GM12878 (cell line): Measurements from ENCODE around the gene NCF4. TPM values are rescaled to one million over a fixed set of nuclear protein-coding genes. Genes with fewer than 3 reads are reported as not detected.

Experiments
- ATAC-seq: fragments of 200-7000 bp; cut with Tn5 transposase; 3 replicates; pipeline ENCODE4 v1.9.1; 2020; ENCODE audit warnings: mild to moderate bottlenecking, moderate library complexity
- BruUV-seq: library from RNA; stranded (reverse); fragments of 400-500 nt; replicated peaks from 2 replicates; lab custom pipeline; 2021; lab: Mats Ljungman, UMichigan
- CTCF ChIA-PET: fragments of 300-600 bp; sonication (Branson Sonifier 250); formaldehyde crosslinking; extraction: SDS; loops from one replicate; lab custom pipeline; 2021; ENCODE audit warnings: inconsistent platforms; lab: Yijun Ruan, JAX
- POLR2A ChIA-PET: fragments of 350-600 bp; formaldehyde crosslinking; extraction: SDS; loops from one replicate; lab custom pipeline; 2021; ENCODE audit warnings: inconsistent platforms; lab: Charles Lee
- RAD21 ChIA-PET: fragments of 300-600 bp; sonication (Branson Sonifier 250); formaldehyde crosslinking; loops from one replicate; lab custom pipeline; 2023; ENCODE audit warnings: antibody characterized with exemption; ENCODE audit not compliant: unreplicated experiment; lab: Charles Lee
- SMC1A ChIA-PET: fragments of 300-600 bp; sonication (Branson Sonifier 250); formaldehyde crosslinking; loops from one replicate; lab custom pipeline; 2023; ENCODE audit not compliant: unreplicated experiment, uncharacterized antibody; lab: Charles Lee
- DNase-seq: peaks from one replicate; pipeline ENCODE4 v3.0.0-alpha.2; 2011; ENCODE audit warnings: low read depth, low spot score
- FAIRE-seq: peaks from 3 replicates; lab custom pipeline; 2011; peaks lifted over from hg19 to GRCh38; lab: Jason Lieb, UNC
- H2AFZ ChIP-seq: 2 replicates; pipeline ENCODE4 v1.6.0; 2011; ENCODE audit warnings: low read depth, low read length, control low read depth; ENCODE audit not compliant: control insufficient read depth
- H3K27ac ChIP-seq: 2 replicates; pipeline ENCODE4 v1.5.1; 2011; ENCODE audit warnings: control low read depth; ENCODE audit not compliant: control insufficient read depth, insufficient read depth
- H3K27me3 ChIP-seq, 2 experiments: replicated peaks in 1 of 2; 2 replicates each; pipeline versions ENCODE4 v1.6.0 to v1.6.1; 2011; ENCODE audit warnings: low read length in 1 of 2; ENCODE audit not compliant: control insufficient read depth in 2 of 2, insufficient read depth in 2 of 2
- H3K36me3 ChIP-seq, 2 experiments: 2 replicates each; pipeline ENCODE4 v1.5.1; 2011; ENCODE audit warnings: low read length in 1 of 2; ENCODE audit not compliant: control insufficient read depth in 2 of 2, insufficient read depth in 2 of 2
- H3K4me1 ChIP-seq: 2 replicates; pipeline ENCODE4 v1.6.1; 2011; ENCODE audit warnings: mild to moderate bottlenecking, low read length, moderate library complexity, mixed read lengths; ENCODE audit not compliant: control insufficient read depth, insufficient read depth
- H3K4me2 ChIP-seq: 2 replicates; pipeline ENCODE4 v1.6.0; 2011; ENCODE audit warnings: control low read depth; ENCODE audit not compliant: control insufficient read depth, insufficient read depth
- H3K4me3 ChIP-seq: fragments of 200-600 bp; sonication (generic); 2 replicates; pipeline ENCODE4 v1.5.1; 2016
- H3K79me2 ChIP-seq: 2 replicates; pipeline ENCODE4 v1.6.0; 2011; ENCODE audit warnings: low read length; ENCODE audit not compliant: control insufficient read depth, insufficient read depth
- H3K9ac ChIP-seq: 2 replicates; pipeline ENCODE4 v1.8.0; 2011; ENCODE audit warnings: low read length, control low read depth, mixed read lengths; ENCODE audit not compliant: control insufficient read depth, insufficient read depth
- H3K9me3 ChIP-seq: replicated peaks from 3 replicates; pipeline ENCODE4 v1.5.1; 2011; ENCODE audit warnings: mild to moderate bottlenecking, low read length; ENCODE audit not compliant: control insufficient read depth, insufficient read depth
- H4K20me1 ChIP-seq: 2 replicates; pipeline ENCODE4 v1.6.0; 2011; ENCODE audit not compliant: control insufficient read depth, insufficient read depth
- ASH2L ChIP-seq: fragments of 300-600, 200-600 bp; sonication (generic); IDR thresholded peaks from 2 replicates; pipeline ENCODE4 v1.6.1; 2017; ENCODE audit warnings: low read depth, mild to moderate bottlenecking, borderline replicate concordance
- ATF2 ChIP-seq: IDR thresholded peaks from 2 replicates; pipeline ENCODE4 v1.6.1; 2012; ENCODE audit warnings: low read length, inconsistent platforms
- BACH1 ChIP-seq: fragments of 450-650 bp; IDR thresholded peaks from 2 replicates; pipeline ENCODE4 v1.6.1; 2017; ENCODE audit warnings: mild to moderate bottlenecking, borderline replicate concordance
- FOS ChIP-seq: IDR thresholded peaks from 3 replicates; pipeline ENCODE4 v1.6.1; 2011; ENCODE audit warnings: borderline replicate concordance; ENCODE audit not compliant: insufficient read length; ENCODE audit errors: extremely low read depth
- IRF4 ChIP-seq: IDR thresholded peaks from 2 replicates; pipeline ENCODE4 v1.6.1; 2011; ENCODE audit warnings: low read depth, low read length
- JUNB ChIP-seq: IDR thresholded peaks from 2 replicates; pipeline ENCODE4 v1.6.1; 2016; ENCODE audit warnings: antibody characterized with exemption, mild to moderate bottlenecking
- MEF2B ChIP-seq: fragments of 450-650 bp; IDR thresholded peaks from 2 replicates; pipeline ENCODE4 v1.6.1; 2018; ENCODE audit warnings: mild to moderate bottlenecking, moderate library complexity; ENCODE audit not compliant: partially characterized antibody, poor library complexity, severe bottlenecking
- MTA3 ChIP-seq: IDR thresholded peaks from 2 replicates; pipeline ENCODE4 v1.6.1; 2012; ENCODE audit warnings: low read length, inconsistent platforms, borderline replicate concordance
- MXI1 ChIP-seq: fragments of 150-350 bp; IDR thresholded peaks from 2 replicates; pipeline ENCODE4 v1.6.1; 2011; ENCODE audit warnings: low read depth, mild to moderate bottlenecking, inconsistent platforms, low read length, improper control_type of control experiment
- RAD21 ChIP-seq: IDR thresholded peaks from 2 replicates; pipeline ENCODE4 v1.6.1; 2011; ENCODE audit warnings: mild to moderate bottlenecking, low read depth, low read length, moderate library complexity; ENCODE audit not compliant: insufficient read depth
- STAT1 ChIP-seq: fragments of 450-650 bp; conservative IDR thresholded peaks from 2 replicates; pipeline ENCODE4 v1.6.1; 2014; ENCODE audit warnings: antibody characterized with exemption, mild to moderate bottlenecking
- ZBED1 ChIP-seq: IDR thresholded peaks from 2 replicates; pipeline ENCODE4 v1.6.1; 2016; ENCODE audit warnings: borderline replicate concordance
- ZBTB33 ChIP-seq: fragments of 450-650 bp; IDR thresholded peaks from 2 replicates; pipeline ENCODE4 v1.6.1; 2017; ENCODE audit warnings: mild to moderate bottlenecking
- ZNF207 ChIP-seq: fragments of 450-650 bp; IDR thresholded peaks from 2 replicates; pipeline ENCODE4 v1.6.1; 2014; ENCODE audit warnings: antibody characterized with exemption, mild to moderate bottlenecking, borderline replicate concordance
- WGBS: methylation state at CpG from one replicate; pipeline ENCODE4 v1.1.6; 2016; ENCODE audit warnings: low lambda C conversion rate; ENCODE audit not compliant: insufficient replicate concordance, insufficient coverage; ENCODE audit errors: missing lambda C conversion rate; 5-methylcytosine and 5-hydroxymethylcytosine counted together
- in situ Hi-C: fragments of 300-500 bp; cut with MboI; formaldehyde crosslinking; loops from 9 replicates; pipeline ENCODE4 v1.14.3; 2018; ENCODE audit warnings: mixed read lengths
- intact Hi-C: fragments of 100-400 bp; cut with micrococcal nuclease; formaldehyde crosslinking; loops from one replicate; pipeline ENCODE4 v1.14.2; 2022; ENCODE audit not compliant: unreplicated experiment
- polyA plus RNA-seq, 11 experiments: library from polyadenylated mRNA; depleted of rRNA in 4 of 11; unstranded in 6 of 11; stranded (reverse) in 5 of 11; fragments of >200 nt; fragmentation: Nextera tagmentation in 4 of 11; fragmentation: Illumina TruSeq in 1 of 11; extraction: Ambion mirVana in 4 of 11; extraction: Trizol in 1 of 11; gene quantifications; 1 replicate in 1 of 11; 2 replicates in 10 of 11; pipeline versions ENCODE4 v1.2.1 to v1.2.3, GENCODE V29; 2011 to 2016; ENCODE audit warnings: inconsistent platforms in 2 of 11, missing spikeins in 2 of 11, low read depth in 1 of 11
- total RNA-seq, 4 experiments: library from RNA; depleted of rRNA in 3 of 4; stranded (reverse); fragments of >200 nt in 3 of 4; fragmentation: Illumina TruSeq in 1 of 4; extraction: Trizol in 1 of 4; gene quantifications; 2 replicates each; pipeline versions ENCODE4 v1.2.1 to v1.2.3, GENCODE V29; 2013 to 2021
- TF ChIP-seq, protein P1 (sequence below): IDR thresholded peaks from 2 replicates; pipeline ENCODE4 v1.6.1; 2011; ENCODE audit warnings: borderline replicate concordance, low read depth, mild to moderate bottlenecking, moderate library complexity, low read length; ENCODE audit not compliant: insufficient read depth, poor library complexity, severe bottlenecking

Gene NCF4
- total and polyA plus RNA-seq, 10 of the 15 experiments (the other 5 are each of a cell fraction or from before 2014, with no cell fraction given), result 22.9 to 136 (median 72.5) TPM

DNA sequence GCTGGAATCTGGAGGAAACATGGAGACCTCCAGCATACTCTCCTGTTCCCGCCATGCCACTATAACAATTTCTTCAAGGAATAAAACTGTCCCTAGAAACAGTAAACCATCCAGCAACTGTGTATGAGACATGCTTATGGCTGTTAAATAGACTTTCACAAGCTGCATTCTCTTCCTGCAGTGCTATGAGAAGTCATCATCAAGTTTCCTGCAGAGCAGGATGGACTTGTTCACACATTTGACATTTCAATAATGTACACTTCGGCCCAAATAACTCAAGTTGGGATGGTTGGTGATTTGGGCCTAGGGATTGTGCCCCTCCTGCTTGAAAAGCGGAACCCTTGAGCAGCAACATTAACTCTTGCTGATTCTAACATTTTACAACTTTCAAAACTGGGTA, 32.5 kb downstream of the NCF4 start:
- Histone ChIP-seq H2AFZ (no peak overlapping the region), H3K27me3 (no peaks in the 10 kb centered on the region), H3K4me1 (no peaks in the 10 kb centered on the region), H3K79me2 (no peaks in the 10 kb centered on the region)
- no TSS peak for BruUV-seq
- DNase-seq, result no peak
- intact Hi-C loops, result no loop called here
- no peak for TF ChIP-seq JUNB
- TF ChIP-seq BACH1, result no peak
- TF ChIP-seq, protein P1, sequence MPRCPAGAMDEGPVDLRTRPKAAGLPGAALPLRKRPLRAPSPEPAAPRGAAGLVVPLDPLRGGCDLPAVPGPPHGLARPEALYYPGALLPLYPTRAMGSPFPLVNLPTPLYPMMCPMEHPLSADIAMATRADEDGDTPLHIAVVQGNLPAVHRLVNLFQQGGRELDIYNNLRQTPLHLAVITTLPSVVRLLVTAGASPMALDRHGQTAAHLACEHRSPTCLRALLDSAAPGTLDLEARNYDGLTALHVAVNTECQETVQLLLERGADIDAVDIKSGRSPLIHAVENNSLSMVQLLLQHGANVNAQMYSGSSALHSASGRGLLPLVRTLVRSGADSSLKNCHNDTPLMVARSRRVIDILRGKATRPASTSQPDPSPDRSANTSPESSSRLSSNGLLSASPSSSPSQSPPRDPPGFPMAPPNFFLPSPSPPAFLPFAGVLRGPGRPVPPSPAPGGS, result no peak
- no peak for TF ChIP-seq ZNF207
- no peak for TF ChIP-seq MEF2B
- TF ChIP-seq MXI1, result no peak
- TF ChIP-seq MTA3, result no peak
- no peak for TF ChIP-seq ZBED1
- TF ChIP-seq FOS, result no peak
- no peak for TF ChIP-seq IRF4
- no peak for TF ChIP-seq ZBTB33
- no peak for TF ChIP-seq ASH2L
- no peak for TF ChIP-seq RAD21
- no peak for TF ChIP-seq STAT1
- TF ChIP-seq ATF2, result no peak
- TF ChIP-seq, all 136 proteins: peak for 0
- Histone ChIP-seq H3K4me2 (no peak overlapping the region), H3K4me3 (no peak overlapping the region), H3K9ac (no peak overlapping the region), H3K27ac (no peak overlapping the region), H3K36me3 (no peaks in the 10 kb centered on the region), H3K9me3 (peaks cover 8% of the 10 kb centered on the region; the same call in 2 of the 3 replicates), H4K20me1 (no peaks in the 10 kb centered on the region)
- ChIA-PET POLR2A (interaction anchor here (1.1 to 2.5 kb wide), 4 partner anchors 8 to 21 kb away, joined by 3 to 10 read pairs (median 4); partner anchors contain the start of gene CSF2RB), CTCF (interaction anchor here (1.6 to 3.2 kb wide), 4 partner anchors 8 to 84 kb away, joined by 4 to 21 read pairs (median 13); no protein-coding TSS in a partner anchor), RAD21 (interaction anchor here (0.8 kb wide), 1 partner anchor 15 kb away, joined by 3 read pairs; no protein-coding TSS in a partner anchor), SMC1A (interaction anchor here (0.7 to 1.3 kb wide), 3 partner anchors 15 to 33 kb away, joined by 3 to 4 read pairs (median 4); partner anchors contain the start of gene NCF4)
- no peak for FAIRE-seq
- ATAC-seq, result no peak
- 45% methylated on average over 3 of the region's 3 CpGs for WGBS
- in situ Hi-C loops, result no loop called here
